Measurements from ENCODE around the gene CHRNB2. TPM values are rescaled to one million over a fixed set of nuclear protein-coding genes. Genes with fewer than 3 reads are reported as not detected.
A peak's percentile ranks its signal among the peaks of the same experiment; 100 is the strongest.

CHRNB2 gene
- total RNA-seq, 1 donor from 2014 or later: 2.7 TPM

DNA sequence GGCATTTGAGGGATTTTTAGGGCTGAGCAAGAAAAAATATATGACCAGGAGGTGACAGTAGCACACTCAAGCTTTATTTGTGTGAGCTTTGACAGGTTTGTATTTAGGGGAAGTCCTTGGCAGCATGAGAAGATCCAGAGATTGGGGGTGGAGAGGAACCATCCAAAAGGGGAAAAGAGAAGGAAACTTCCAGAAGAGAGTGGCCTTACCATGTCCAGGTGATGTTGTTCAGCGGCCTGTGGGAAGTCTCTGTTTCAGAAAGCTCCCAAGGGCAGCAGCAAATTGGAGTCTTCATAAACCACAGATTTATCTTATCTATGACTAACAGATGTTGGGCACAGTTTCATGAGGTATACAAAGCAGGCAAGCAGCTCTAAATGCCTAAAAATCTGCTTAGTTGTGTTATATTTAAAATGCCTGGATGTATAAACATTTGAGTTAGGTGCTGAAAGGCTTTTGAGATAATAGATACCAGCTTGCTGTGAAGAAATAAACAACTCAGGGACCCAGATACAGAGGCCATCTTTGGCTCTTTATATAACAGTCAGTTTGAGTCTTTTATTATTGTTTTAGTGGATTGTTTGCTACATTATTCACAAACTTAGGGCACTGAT lies 61.6 kb downstream of the CHRNB2 start:
- peaks cover 12% of the 10 kb centered on the region for H3K9me3 Mint-ChIP-seq (ENCODE audit: low read depth)
- H3K27ac Mint-ChIP-seq: no peak overlapping the region
- no peaks in the 10 kb centered on the region for H3K36me3 Mint-ChIP-seq (ENCODE audit: insufficient read depth)
- H3K27me3 Mint-ChIP-seq: peaks cover 12% of the 10 kb centered on the region
- H3K4me3 Mint-ChIP-seq (ENCODE audit: low read depth): peak overlapping the region; percentile 92
- DNase-seq (ENCODE audit: low spot score, unreplicated experiment): no peak
- peaks cover 11% of the 10 kb centered on the region for H3K4me1 Mint-ChIP-seq (ENCODE audit: low read depth)
- TF ChIP-seq, protein P1, sequence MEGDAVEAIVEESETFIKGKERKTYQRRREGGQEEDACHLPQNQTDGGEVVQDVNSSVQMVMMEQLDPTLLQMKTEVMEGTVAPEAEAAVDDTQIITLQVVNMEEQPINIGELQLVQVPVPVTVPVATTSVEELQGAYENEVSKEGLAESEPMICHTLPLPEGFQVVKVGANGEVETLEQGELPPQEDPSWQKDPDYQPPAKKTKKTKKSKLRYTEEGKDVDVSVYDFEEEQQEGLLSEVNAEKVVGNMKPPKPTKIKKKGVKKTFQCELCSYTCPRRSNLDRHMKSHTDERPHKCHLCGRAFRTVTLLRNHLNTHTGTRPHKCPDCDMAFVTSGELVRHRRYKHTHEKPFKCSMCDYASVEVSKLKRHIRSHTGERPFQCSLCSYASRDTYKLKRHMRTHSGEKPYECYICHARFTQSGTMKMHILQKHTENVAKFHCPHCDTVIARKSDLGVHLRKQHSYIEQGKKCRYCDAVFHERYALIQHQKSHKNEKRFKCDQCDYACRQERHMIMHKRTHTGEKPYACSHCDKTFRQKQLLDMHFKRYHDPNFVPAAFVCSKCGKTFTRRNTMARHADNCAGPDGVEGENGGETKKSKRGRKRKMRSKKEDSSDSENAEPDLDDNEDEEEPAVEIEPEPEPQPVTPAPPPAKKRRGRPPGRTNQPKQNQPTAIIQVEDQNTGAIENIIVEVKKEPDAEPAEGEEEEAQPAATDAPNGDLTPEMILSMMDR (IDR thresholded peaks at IDR 0.05; ENCODE audit: unreplicated experiment): no peak

Other genes with a start within 250 kb of the CHRNB2 start
- 0.64 and 0.96 TPM in 2 replicates for gene AQP10, start 246.7 kb upstream of the CHRNB2 start, total RNA-seq
- gene ATP8B2, start 242.3 kb upstream of the CHRNB2 start, total RNA-seq: 45.9 and 47.4 TPM in 2 replicates
- 2.0 and 3.1 TPM in 2 replicates for gene IL6R, start 162.4 kb upstream of the CHRNB2 start, total RNA-seq
- not detected in 2 replicates for gene TDRD10, start 65.6 kb upstream of the CHRNB2 start, total RNA-seq
- gene SHE, start 65.4 kb upstream of the CHRNB2 start, total RNA-seq: not detected in 2 replicates
- gene UBE2Q1, start 9.1 kb upstream of the CHRNB2 start, total RNA-seq: 77.2 and 88.3 TPM in 2 replicates
- 168 and 179 TPM in 2 replicates for gene ADAR, start 40.4 kb downstream of the CHRNB2 start, total RNA-seq

All from progenitor cell of endocrine pancreas (in vitro differentiated cells).